SK-N-SH (cell line): Measurements from ENCODE around the gene RPS6KA2. TPM values are rescaled to one million over a fixed set of nuclear protein-coding genes. Genes with fewer than 3 reads are reported as not detected.

Experiments used
- CTCF ChIA-PET: fragments of 300-600, 350-600 bp; formaldehyde crosslinking; extraction: SDS; loops from one replicate; lab custom pipeline; 2021; lab: Yijun Ruan, JAX
- POLR2A ChIA-PET: fragments of 350-600 bp; sonication (Branson Sonifier 250); formaldehyde crosslinking; extraction: SDS; loops from one replicate; lab custom pipeline; 2020; ENCODE audit warnings: antibody characterized with exemption, inconsistent platforms; lab: Yijun Ruan, JAX
- DNase-seq: peaks from one replicate; pipeline ENCODE4 v3.0.0; 2012
- H2AFZ ChIP-seq: fragments of 200-600 bp; sonication (generic); 2 replicates; pipeline ENCODE4 v1.8.1; 2016; ENCODE audit warnings: antibody characterized with exemption, mild to moderate bottlenecking, low read depth
- H3F3A ChIP-seq: fragments of 200-600 bp; sonication (generic); replicated peaks from 2 replicates; pipeline ENCODE3; 2016; ENCODE audit warnings: antibody characterized with exemption, mild to moderate bottlenecking; ENCODE audit not compliant: insufficient read depth
- H3K27ac ChIP-seq, 2 experiments: fragments of 200-500 bp in 1 of 2; fragments of 200-600 bp in 1 of 2; sonication (Bioruptor generic) in 1 of 2; sonication (generic), shearing (Covaris generic) in 1 of 2; 2 replicates each; pipeline versions ENCODE4 v1.5.1 to v1.6.1; 2014 to 2016; ENCODE audit warnings: low read depth in 2 of 2, inconsistent platforms in 1 of 2, low read length in 1 of 2, mild to moderate bottlenecking in 1 of 2, mixed read lengths in 1 of 2
- H3K27me3 ChIP-seq: fragments of 200-600 bp; sonication (generic), shearing (Covaris generic); 2 replicates; pipeline ENCODE4 v1.6.1; 2016; ENCODE audit warnings: mixed run types; ENCODE audit not compliant: insufficient read depth
- H3K36me3 ChIP-seq, 2 experiments: fragments of 200-500 bp in 1 of 2; fragments of 200-600 bp in 1 of 2; sonication (Bioruptor generic) in 1 of 2; sonication (generic) in 1 of 2; replicated peaks in 1 of 2; 2 replicates each; pipeline versions ENCODE3 to v1.5.1; 2014 to 2016; ENCODE audit warnings: low read length in 1 of 2, mild to moderate bottlenecking in 1 of 2; ENCODE audit not compliant: insufficient read depth in 2 of 2, control insufficient read depth in 1 of 2
- H3K4me1 ChIP-seq, 2 experiments: fragments of 200-500 bp in 1 of 2; fragments of 200-600 bp in 1 of 2; sonication (Bioruptor generic) in 1 of 2; sonication (generic), shearing (Covaris generic) in 1 of 2; 2 replicates each; pipeline versions ENCODE4 v1.5.1 to v1.6.1; 2014 to 2016; ENCODE audit warnings: low read depth in 1 of 2, low read length in 1 of 2, mixed run types in 1 of 2; ENCODE audit not compliant: insufficient read depth in 2 of 2, control insufficient read depth in 1 of 2
- H3K4me2 ChIP-seq: fragments of 200-600 bp; sonication (generic), shearing (Covaris generic); 2 replicates; pipeline ENCODE4 v1.6.1; 2017; ENCODE audit warnings: mixed run types
- H3K4me3 ChIP-seq, 2 experiments: fragments of 200-500 bp in 1 of 2; fragments of 200-600 bp in 1 of 2; sonication (Bioruptor generic) in 1 of 2; sonication (generic), shearing (Covaris generic) in 1 of 2; 2 replicates each; pipeline versions ENCODE4 v1.5.1 to v1.8.1; 2014 to 2016; ENCODE audit warnings: low read depth in 2 of 2, inconsistent platforms in 1 of 2, low read length in 1 of 2, mild to moderate bottlenecking in 1 of 2, mixed read lengths in 1 of 2, moderate library complexity in 1 of 2
- H3K79me2 ChIP-seq: fragments of 200-600 bp; sonication (generic); 2 replicates; pipeline ENCODE4 v1.8.1; 2017; ENCODE audit warnings: mild to moderate bottlenecking; ENCODE audit not compliant: insufficient read depth
- H3K9ac ChIP-seq: fragments of 200-600 bp; sonication (generic); 2 replicates; pipeline ENCODE4 v1.6.1; 2017; ENCODE audit warnings: mixed run types
- H3K9me2 ChIP-seq: fragments of 200-600 bp; sonication (generic); 2 replicates; pipeline ENCODE4 v1.6.1; 2017; ENCODE audit warnings: mixed run types
- H3K9me3 ChIP-seq: fragments of 200-600 bp; sonication (generic); 2 replicates; pipeline ENCODE4 v1.6.1; 2017; ENCODE audit warnings: mixed run types, mild to moderate bottlenecking, moderate library complexity
- H4K20me1 ChIP-seq: fragments of 200-600 bp; sonication (generic); 2 replicates; pipeline ENCODE4 v1.6.1; 2017; ENCODE audit warnings: mild to moderate bottlenecking, mixed run types; ENCODE audit not compliant: insufficient read depth
- EP300 ChIP-seq, 2 experiments: IDR thresholded peaks; 2 replicates each; pipeline versions ENCODE4 v1.4.0 to v1.6.1; 2012; ENCODE audit warnings: borderline replicate concordance in 1 of 2, low read depth in 1 of 2, low read length in 1 of 2
- EZH2phosphoT487 ChIP-seq: fragments of 200-600 bp; sonication (generic); IDR thresholded peaks from 2 replicates; pipeline ENCODE4 v1.6.1; 2017; ENCODE audit warnings: low read depth, mixed run types, mild to moderate bottlenecking, antibody characterized with exemption, moderate library complexity, borderline replicate concordance
- FOSL2 ChIP-seq: IDR thresholded peaks from 2 replicates; pipeline ENCODE4 v1.4.0; 2012; ENCODE audit warnings: low read depth, mild to moderate bottlenecking, moderate library complexity, borderline replicate concordance
- FOXM1 ChIP-seq: IDR thresholded peaks from 2 replicates; pipeline ENCODE4 v1.4.0; 2012; ENCODE audit warnings: low read depth, mild to moderate bottlenecking
- JUND ChIP-seq: IDR thresholded peaks from 2 replicates; pipeline ENCODE4 v1.4.0; 2012
- MXI1 ChIP-seq: IDR thresholded peaks from 2 replicates; pipeline ENCODE4 v1.6.1; 2012; ENCODE audit warnings: mild to moderate bottlenecking, low read depth, low read length, improper control_type of control experiment
- NFIC ChIP-seq: IDR thresholded peaks from 2 replicates; pipeline ENCODE4 v1.4.0; 2012; ENCODE audit warnings: borderline replicate concordance
- NRF1 ChIP-seq: IDR thresholded peaks from 2 replicates; pipeline ENCODE4 v1.6.1; 2012; ENCODE audit warnings: low read depth, mild to moderate bottlenecking, low read length
- POLR2AphosphoS5 ChIP-seq: IDR thresholded peaks from 2 replicates; pipeline ENCODE4 v1.6.1; 2012; ENCODE audit warnings: low read depth, low read length
- RAD21 ChIP-seq: IDR thresholded peaks from 2 replicates; pipeline ENCODE4 v1.6.1; 2012; ENCODE audit warnings: mild to moderate bottlenecking, low read length
- RCOR1 ChIP-seq: fragments of 150-350 bp; IDR thresholded peaks from 2 replicates; pipeline ENCODE4 v1.6.1; 2017; ENCODE audit warnings: antibody characterized with exemption, low read length
- SIN3A ChIP-seq: IDR thresholded peaks from 2 replicates; pipeline ENCODE4 v1.6.1; 2012; ENCODE audit warnings: low read depth, mild to moderate bottlenecking, low read length, moderate library complexity, borderline replicate concordance
- SMC3 ChIP-seq: IDR thresholded peaks from 2 replicates; pipeline ENCODE4 v1.6.1; 2012; ENCODE audit warnings: low read depth, low read length, improper control_type of control experiment
- TAF1 ChIP-seq: IDR thresholded peaks from 2 replicates; pipeline ENCODE4 v1.6.1; 2012; ENCODE audit warnings: low read depth, mild to moderate bottlenecking, low read length, moderate library complexity, borderline replicate concordance
- TCF12 ChIP-seq: IDR thresholded peaks from 2 replicates; pipeline ENCODE4 v1.4.0; 2012
- WGBS: methylation state at CpG from one replicate; pipeline ENCODE4 v1.1.6; 2017; ENCODE audit warnings: low lambda C conversion rate; 5-methylcytosine and 5-hydroxymethylcytosine counted together
- polyA plus RNA-seq, 3 experiments: library from polyadenylated mRNA; depleted of rRNA; stranded (reverse); fragments of >200 nt; gene quantifications; 2 replicates each; pipeline ENCODE4 v1.2.3, GENCODE V29; 2012
- TF ChIP-seq, protein P1 (sequence below): IDR thresholded peaks from 2 replicates; pipeline ENCODE4 v1.4.0; 2012; ENCODE audit warnings: low read depth, borderline replicate concordance
- TF ChIP-seq, protein P2 (sequence below): fragments of 200-600 bp; sonication (generic); IDR thresholded peaks from 2 replicates; pipeline ENCODE4 v1.6.1; 2017; ENCODE audit warnings: antibody characterized with exemption, mild to moderate bottlenecking, moderate library complexity
- TF ChIP-seq, protein P3 (sequence below): IDR thresholded peaks from 2 replicates; pipeline ENCODE4 v1.4.0; 2012; ENCODE audit warnings: low read depth
- TF ChIP-seq, protein P4 (sequence below): IDR thresholded peaks from 2 replicates; pipeline ENCODE4 v1.4.0; 2012; ENCODE audit warnings: low read depth, borderline replicate concordance
- TF ChIP-seq, protein P5 (sequence below): IDR thresholded peaks from 2 replicates; pipeline ENCODE4 v1.6.1; 2012; ENCODE audit warnings: mild to moderate bottlenecking, low read depth, low read length, moderate library complexity
- TF ChIP-seq, protein P6 (sequence below): IDR thresholded peaks from 2 replicates; pipeline ENCODE4; 2012

RPS6KA2 gene
- polyA plus RNA-seq, 1 of the 3 experiments (the other 2 are of a cell fraction): 59.5 TPM

DNA sequence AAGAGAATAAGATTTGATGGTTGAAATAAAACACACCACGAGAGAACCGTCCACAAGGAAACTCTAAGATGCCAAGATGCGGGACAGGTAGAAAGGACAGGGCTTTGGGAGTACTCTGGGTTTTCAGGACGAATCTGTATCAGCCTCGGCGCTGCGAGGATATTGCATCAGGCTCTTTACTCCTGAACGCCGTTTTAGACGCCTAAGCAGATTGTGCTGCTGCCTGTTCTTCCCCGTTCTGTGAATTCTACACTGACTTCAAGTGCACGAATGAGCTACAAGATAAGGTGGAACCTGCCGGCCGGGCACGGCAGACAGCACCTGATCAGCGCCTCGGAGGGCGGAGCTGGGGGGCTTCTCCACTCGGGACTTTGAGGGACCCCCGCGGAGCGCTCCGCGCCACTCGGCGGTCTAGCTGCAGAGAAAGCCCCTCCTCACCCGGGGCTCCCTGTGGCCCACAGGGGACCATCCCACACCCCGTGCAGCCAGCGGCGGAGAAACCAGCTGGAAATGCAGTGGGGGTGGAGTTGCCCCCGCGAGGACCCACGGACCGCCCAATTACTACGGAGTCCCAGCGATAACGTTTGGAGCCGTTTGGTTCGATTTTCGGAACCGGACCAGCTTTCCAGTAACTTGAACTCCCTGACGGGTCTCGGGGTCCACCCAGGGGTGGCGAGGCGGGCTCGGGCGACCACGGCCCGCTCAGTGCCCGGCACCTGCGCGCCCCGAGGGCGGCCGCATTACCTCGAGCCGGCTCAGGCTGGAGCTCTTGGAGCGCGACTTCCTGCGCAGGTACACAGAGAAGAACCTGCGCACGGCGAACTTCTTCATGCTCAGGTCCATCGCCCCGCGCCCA is 646 bp downstream of the RPS6KA2 start:
- Histone ChIP-seq H3F3A (peaks cover 21% of the 10 kb centered on the region), H3K9ac (peak overlapping the region; percentile 96), H3K79me2 (peaks cover 52% of the 10 kb centered on the region), H3K27ac (peak overlapping the region; percentile 77 to 90), H3K9me2 (no peaks in the 10 kb centered on the region), H3K4me1 (peaks cover 19 to 39% of the 10 kb centered on the region in 2 experiments), H3K27me3 (no peaks in the 10 kb centered on the region), H3K4me2 (peak overlapping the region; percentile 97), H3K9me3 (no peaks in the 10 kb centered on the region), H3K36me3 (no peaks in the 10 kb centered on the region), H3K4me3 (peak overlapping the region; percentile 83 to 97), H2AFZ (no peak overlapping the region; the same call in 1 of the 2 replicates), H4K20me1 (no peaks in the 10 kb centered on the region)
- ChIA-PET CTCF (interaction anchor here (0.6 to 1.5 kb wide), 8 partner anchors 13 to 226 kb away, joined by 3 to 5 read pairs (median 4); no protein-coding TSS in a partner anchor), POLR2A (interaction anchor here (0.8 to 2.5 kb wide), 9 partner anchors 12 to 191 kb away, joined by 3 to 14 read pairs (median 5); no protein-coding TSS in a partner anchor)
- peak; percentile 64 for DNase-seq
- 3% methylated on average over 13 of the region's 66 CpGs for WGBS
- TF ChIP-seq NFIC (no peak), POLR2AphosphoS5 (no peak; the same call in 1 of the 2 replicates), MXI1 (no peak), TCF12 (no peak), EP300 (IDR thresholded peaks at IDR 0.05; ENCODE audit: borderline replicate concordance in 1 of 2, low read depth in 1 of 2, low read length in 1 of 2) (no peak), EZH2phosphoT487 (no peak), FOSL2 (no peak), RAD21 (0 out of 2 replicates have a peak, but pooled peaks have one; percentile 9), SMC3 (no peak), TAF1 (no peak), FOXM1 (no peak), SIN3A (peak; percentile 67; the same call in 1 of the 2 replicates), NRF1 (peak; percentile 45; the same call in 1 of the 2 replicates), JUND (no peak), RCOR1 (no peak)
- TF ChIP-seq, protein P1, sequence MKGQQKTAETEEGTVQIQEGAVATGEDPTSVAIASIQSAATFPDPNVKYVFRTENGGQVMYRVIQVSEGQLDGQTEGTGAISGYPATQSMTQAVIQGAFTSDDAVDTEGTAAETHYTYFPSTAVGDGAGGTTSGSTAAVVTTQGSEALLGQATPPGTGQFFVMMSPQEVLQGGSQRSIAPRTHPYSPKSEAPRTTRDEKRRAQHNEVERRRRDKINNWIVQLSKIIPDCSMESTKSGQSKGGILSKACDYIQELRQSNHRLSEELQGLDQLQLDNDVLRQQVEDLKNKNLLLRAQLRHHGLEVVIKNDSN: no peak
- TF ChIP-seq, protein P2, sequence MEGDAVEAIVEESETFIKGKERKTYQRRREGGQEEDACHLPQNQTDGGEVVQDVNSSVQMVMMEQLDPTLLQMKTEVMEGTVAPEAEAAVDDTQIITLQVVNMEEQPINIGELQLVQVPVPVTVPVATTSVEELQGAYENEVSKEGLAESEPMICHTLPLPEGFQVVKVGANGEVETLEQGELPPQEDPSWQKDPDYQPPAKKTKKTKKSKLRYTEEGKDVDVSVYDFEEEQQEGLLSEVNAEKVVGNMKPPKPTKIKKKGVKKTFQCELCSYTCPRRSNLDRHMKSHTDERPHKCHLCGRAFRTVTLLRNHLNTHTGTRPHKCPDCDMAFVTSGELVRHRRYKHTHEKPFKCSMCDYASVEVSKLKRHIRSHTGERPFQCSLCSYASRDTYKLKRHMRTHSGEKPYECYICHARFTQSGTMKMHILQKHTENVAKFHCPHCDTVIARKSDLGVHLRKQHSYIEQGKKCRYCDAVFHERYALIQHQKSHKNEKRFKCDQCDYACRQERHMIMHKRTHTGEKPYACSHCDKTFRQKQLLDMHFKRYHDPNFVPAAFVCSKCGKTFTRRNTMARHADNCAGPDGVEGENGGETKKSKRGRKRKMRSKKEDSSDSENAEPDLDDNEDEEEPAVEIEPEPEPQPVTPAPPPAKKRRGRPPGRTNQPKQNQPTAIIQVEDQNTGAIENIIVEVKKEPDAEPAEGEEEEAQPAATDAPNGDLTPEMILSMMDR: no peak
- TF ChIP-seq, protein P3, sequence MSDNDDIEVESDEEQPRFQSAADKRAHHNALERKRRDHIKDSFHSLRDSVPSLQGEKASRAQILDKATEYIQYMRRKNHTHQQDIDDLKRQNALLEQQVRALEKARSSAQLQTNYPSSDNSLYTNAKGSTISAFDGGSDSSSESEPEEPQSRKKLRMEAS: 0 out of 2 replicates have a peak, but pooled peaks have one; percentile 8
- TF ChIP-seq, protein P4, sequence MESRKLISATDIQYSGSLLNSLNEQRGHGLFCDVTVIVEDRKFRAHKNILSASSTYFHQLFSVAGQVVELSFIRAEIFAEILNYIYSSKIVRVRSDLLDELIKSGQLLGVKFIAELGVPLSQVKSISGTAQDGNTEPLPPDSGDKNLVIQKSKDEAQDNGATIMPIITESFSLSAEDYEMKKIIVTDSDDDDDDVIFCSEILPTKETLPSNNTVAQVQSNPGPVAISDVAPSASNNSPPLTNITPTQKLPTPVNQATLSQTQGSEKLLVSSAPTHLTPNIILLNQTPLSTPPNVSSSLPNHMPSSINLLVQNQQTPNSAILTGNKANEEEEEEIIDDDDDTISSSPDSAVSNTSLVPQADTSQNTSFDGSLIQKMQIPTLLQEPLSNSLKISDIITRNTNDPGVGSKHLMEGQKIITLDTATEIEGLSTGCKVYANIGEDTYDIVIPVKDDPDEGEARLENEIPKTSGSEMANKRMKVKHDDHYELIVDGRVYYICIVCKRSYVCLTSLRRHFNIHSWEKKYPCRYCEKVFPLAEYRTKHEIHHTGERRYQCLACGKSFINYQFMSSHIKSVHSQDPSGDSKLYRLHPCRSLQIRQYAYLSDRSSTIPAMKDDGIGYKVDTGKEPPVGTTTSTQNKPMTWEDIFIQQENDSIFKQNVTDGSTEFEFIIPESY: no peak
- TF ChIP-seq, protein P5, sequence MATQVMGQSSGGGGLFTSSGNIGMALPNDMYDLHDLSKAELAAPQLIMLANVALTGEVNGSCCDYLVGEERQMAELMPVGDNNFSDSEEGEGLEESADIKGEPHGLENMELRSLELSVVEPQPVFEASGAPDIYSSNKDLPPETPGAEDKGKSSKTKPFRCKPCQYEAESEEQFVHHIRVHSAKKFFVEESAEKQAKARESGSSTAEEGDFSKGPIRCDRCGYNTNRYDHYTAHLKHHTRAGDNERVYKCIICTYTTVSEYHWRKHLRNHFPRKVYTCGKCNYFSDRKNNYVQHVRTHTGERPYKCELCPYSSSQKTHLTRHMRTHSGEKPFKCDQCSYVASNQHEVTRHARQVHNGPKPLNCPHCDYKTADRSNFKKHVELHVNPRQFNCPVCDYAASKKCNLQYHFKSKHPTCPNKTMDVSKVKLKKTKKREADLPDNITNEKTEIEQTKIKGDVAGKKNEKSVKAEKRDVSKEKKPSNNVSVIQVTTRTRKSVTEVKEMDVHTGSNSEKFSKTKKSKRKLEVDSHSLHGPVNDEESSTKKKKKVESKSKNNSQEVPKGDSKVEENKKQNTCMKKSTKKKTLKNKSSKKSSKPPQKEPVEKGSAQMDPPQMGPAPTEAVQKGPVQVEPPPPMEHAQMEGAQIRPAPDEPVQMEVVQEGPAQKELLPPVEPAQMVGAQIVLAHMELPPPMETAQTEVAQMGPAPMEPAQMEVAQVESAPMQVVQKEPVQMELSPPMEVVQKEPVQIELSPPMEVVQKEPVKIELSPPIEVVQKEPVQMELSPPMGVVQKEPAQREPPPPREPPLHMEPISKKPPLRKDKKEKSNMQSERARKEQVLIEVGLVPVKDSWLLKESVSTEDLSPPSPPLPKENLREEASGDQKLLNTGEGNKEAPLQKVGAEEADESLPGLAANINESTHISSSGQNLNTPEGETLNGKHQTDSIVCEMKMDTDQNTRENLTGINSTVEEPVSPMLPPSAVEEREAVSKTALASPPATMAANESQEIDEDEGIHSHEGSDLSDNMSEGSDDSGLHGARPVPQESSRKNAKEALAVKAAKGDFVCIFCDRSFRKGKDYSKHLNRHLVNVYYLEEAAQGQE: no peak
- TF ChIP-seq, protein P6, sequence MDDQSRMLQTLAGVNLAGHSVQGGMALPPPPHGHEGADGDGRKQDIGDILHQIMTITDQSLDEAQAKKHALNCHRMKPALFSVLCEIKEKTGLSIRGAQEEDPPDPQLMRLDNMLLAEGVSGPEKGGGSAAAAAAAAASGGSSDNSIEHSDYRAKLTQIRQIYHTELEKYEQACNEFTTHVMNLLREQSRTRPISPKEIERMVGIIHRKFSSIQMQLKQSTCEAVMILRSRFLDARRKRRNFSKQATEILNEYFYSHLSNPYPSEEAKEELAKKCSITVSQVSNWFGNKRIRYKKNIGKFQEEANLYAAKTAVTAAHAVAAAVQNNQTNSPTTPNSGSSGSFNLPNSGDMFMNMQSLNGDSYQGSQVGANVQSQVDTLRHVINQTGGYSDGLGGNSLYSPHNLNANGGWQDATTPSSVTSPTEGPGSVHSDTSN: no peak
